IMR-90 (cell line): ENCODE results near the gene ATP8B4.

ENCODE experiments used
- POLR2A ChIP-seq: IDR thresholded peaks from 2 replicates; pipeline ENCODE4 v1.6.1; 2012; ENCODE audit warnings: mild to moderate bottlenecking, low read depth, low read length
- RAD21 ChIP-seq: IDR thresholded peaks from 2 replicates; pipeline ENCODE4 v1.6.1; 2012; ENCODE audit warnings: low read length, improper control_type of control experiment
- USF2 ChIP-seq: fragments of 150-350 bp; IDR thresholded peaks from 2 replicates; pipeline ENCODE4 v1.6.1; 2017; ENCODE audit warnings: mild to moderate bottlenecking, antibody characterized with exemption, low read length, low read depth
- TF ChIP-seq, protein P1 (sequence below): conservative IDR thresholded peaks from 2 replicates; pipeline ENCODE4 v1.5.1; 2012; ENCODE audit warnings: mild to moderate bottlenecking, low read depth, low read length, improper control_type of control experiment

- TF ChIP-seq POLR2A (no peak), USF2 (no peak), RAD21 (no peak)
- TF ChIP-seq, protein P1, sequence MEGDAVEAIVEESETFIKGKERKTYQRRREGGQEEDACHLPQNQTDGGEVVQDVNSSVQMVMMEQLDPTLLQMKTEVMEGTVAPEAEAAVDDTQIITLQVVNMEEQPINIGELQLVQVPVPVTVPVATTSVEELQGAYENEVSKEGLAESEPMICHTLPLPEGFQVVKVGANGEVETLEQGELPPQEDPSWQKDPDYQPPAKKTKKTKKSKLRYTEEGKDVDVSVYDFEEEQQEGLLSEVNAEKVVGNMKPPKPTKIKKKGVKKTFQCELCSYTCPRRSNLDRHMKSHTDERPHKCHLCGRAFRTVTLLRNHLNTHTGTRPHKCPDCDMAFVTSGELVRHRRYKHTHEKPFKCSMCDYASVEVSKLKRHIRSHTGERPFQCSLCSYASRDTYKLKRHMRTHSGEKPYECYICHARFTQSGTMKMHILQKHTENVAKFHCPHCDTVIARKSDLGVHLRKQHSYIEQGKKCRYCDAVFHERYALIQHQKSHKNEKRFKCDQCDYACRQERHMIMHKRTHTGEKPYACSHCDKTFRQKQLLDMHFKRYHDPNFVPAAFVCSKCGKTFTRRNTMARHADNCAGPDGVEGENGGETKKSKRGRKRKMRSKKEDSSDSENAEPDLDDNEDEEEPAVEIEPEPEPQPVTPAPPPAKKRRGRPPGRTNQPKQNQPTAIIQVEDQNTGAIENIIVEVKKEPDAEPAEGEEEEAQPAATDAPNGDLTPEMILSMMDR = no peak
Measured at GRCh38 chr15:50134524-50135024, 15.5 kb upstream of the ATP8B4 start.
